ENCODE results near the gene UBE4B. TPM values are rescaled to one million over a fixed set of nuclear protein-coding genes. Genes with fewer than 3 reads are reported as not detected.

The UBE4B gene
- total RNA-seq, 4 donors from 2014 or later = 37.5 to 60.3 (median 51.3) TPM

- WGBS, 2 donors = 42 to 47% methylated on average over 2 to 3 of the region's 4 CpGs
- no peak overlapping the region for H3K4me3 ChIP-seq
- no peak for DNase-seq
- peaks cover 0 to 31% (median 0%) of the 10 kb centered on the region in 3 donors for H3K36me3 ChIP-seq
- intact Hi-C loops (cut with DNase I) = no loop called here
- peaks cover 20 to 77% (median 24%) of the 10 kb centered on the region in 3 donors for H3K4me1 ChIP-seq
- no peak for TF ChIP-seq CTCF (IDR thresholded peaks at IDR 0.05)
- no peak for TF ChIP-seq POLR2A (IDR thresholded peaks at IDR 0.05)
- no peaks in the 10 kb centered on the region for H3K9me3 ChIP-seq
- H3K27me3 ChIP-seq = no peaks in the 10 kb centered on the region
- H3K27ac ChIP-seq = peak overlapping the region in 3 of 4 donors; percentile 25 to 42 (median 30)
Observed at GRCh38 chr1:10057343-10057742, 24.6 kb downstream of the UBE4B start.

GRCh38 chr1:10057796-10058195, 25.0 kb downstream of the UBE4B start:
- Histone ChIP-seq H3K27ac (peak overlapping the region in 3 of 4 donors; percentile 25 to 42 (median 30)), H3K36me3 (peaks cover 0 to 26% (median 0%) of the 10 kb centered on the region in 3 donors), H3K4me1 (peaks cover 19 to 76% (median 24%) of the 10 kb centered on the region in 3 donors), H3K4me3 (no peak overlapping the region), H3K9me3 (no peaks in the 10 kb centered on the region), H3K27me3 (no peaks in the 10 kb centered on the region)
- DNase-seq = no peak
- intact Hi-C loops (cut with DNase I) = no loop called here
- TF ChIP-seq POLR2A (IDR thresholded peaks at IDR 0.05) = no peak
- TF ChIP-seq CTCF (IDR thresholded peaks at IDR 0.05) = no peak
- 62 to 73% methylated on average over 5 of the region's 5 CpGs for WGBS, 2 donors

GRCh38 chr1:10059342-10059718, 26.6 kb downstream of the UBE4B start:
- Histone ChIP-seq H3K27ac (peak overlapping the region in 1 of 4 donors; percentile 9), H3K4me3 (no peak overlapping the region), H3K9me3 (no peaks in the 10 kb centered on the region), H3K36me3 (peaks cover 0 to 17% (median 0%) of the 10 kb centered on the region in 3 donors), H3K27me3 (no peaks in the 10 kb centered on the region), H3K4me1 (peaks cover 21 to 90% (median 31%) of the 10 kb centered on the region in 3 donors)
- intact Hi-C loops (cut with DNase I) = no loop called here
- WGBS, 2 donors = 66 to 88% methylated on average over 2 to 4 of the region's 8 CpGs
- DNase-seq = no peak
- TF ChIP-seq CTCF (IDR thresholded peaks at IDR 0.05) = no peak
- TF ChIP-seq POLR2A (IDR thresholded peaks at IDR 0.05) = no peak

- intact Hi-C loops (cut with DNase I) = no loop called here
- Histone ChIP-seq H3K4me3 (no peak overlapping the region), H3K36me3 (peaks cover 0 to 17% (median 0%) of the 10 kb centered on the region in 3 donors), H3K4me1 (peaks cover 33 to 94% (median 42%) of the 10 kb centered on the region in 3 donors), H3K9me3 (no peaks in the 10 kb centered on the region), H3K27me3 (no peaks in the 10 kb centered on the region), H3K27ac (peak overlapping the region in 1 of 4 donors; percentile 88)
- 83 to 86% methylated on average over 8 of the region's 8 CpGs for WGBS, 2 donors
- TF ChIP-seq CTCF (IDR thresholded peaks at IDR 0.05) = no peak
- no peak for DNase-seq
Observed at GRCh38 chr1:10060311-10061100, 27.7 kb downstream of the UBE4B start.

- intact Hi-C loops (cut with DNase I) = no loop called here
- Histone ChIP-seq H3K4me3 (no peak overlapping the region), H3K9me3 (no peaks in the 10 kb centered on the region), H3K4me1 (peaks cover 37 to 94% (median 45%) of the 10 kb centered on the region in 3 donors), H3K36me3 (peaks cover 0 to 17% (median 0%) of the 10 kb centered on the region in 3 donors), H3K27ac (peak overlapping the region in 2 of 4 donors; percentile 46 to 88), H3K27me3 (no peaks in the 10 kb centered on the region)
- no peak for TF ChIP-seq CTCF (IDR thresholded peaks at IDR 0.05)
- no peak for TF ChIP-seq POLR2A (IDR thresholded peaks at IDR 0.05)
- DNase-seq = no peak
- 68 to 74% methylated on average over 5 of the region's 5 CpGs for WGBS, 2 donors
Observed at GRCh38 chr1:10061276-10061675, 28.5 kb downstream of the UBE4B start.

All from esophagus squamous epithelium (tissue), 5 donors.